Right lobe of liver (tissue), 6 donors: ENCODE measurements around the gene USP40. TPM values are rescaled to one million over a fixed set of nuclear protein-coding genes. Genes with fewer than 3 reads are reported as not detected.

ENCODE experiments used
- ATAC-seq, 4 donors: fragments of 200-7000 bp; cut with Tn5 transposase; one replicate each; pipeline ENCODE4 v1.9.1; 2020; ENCODE audit warnings: mild to moderate bottlenecking in 4 of 4, moderate library complexity in 4 of 4
- DNase-seq, 3 donors: peaks; one replicate each; pipeline ENCODE4 v3.0.0-alpha.2; 2020
- H3K27ac ChIP-seq, 3 donors: fragments of 200-600 bp; one replicate each; pipeline ENCODE4 v1.8.0; 2022
- H3K27me3 ChIP-seq, 2 donors: fragments of 200-600 bp; one replicate each; pipeline ENCODE4 v1.8.0; 2022
- H3K36me3 ChIP-seq, 4 donors: fragments of 200-600 bp; sonication (generic) in 1 of 4; one replicate each; pipeline versions ENCODE4 v1.5.1 to v1.8.0; 2017 to 2022; ENCODE audit warnings: control low read depth in 1 of 4
- H3K4me1 ChIP-seq, 4 donors: fragments of 200-600 bp; sonication (generic) in 1 of 4; one replicate each; pipeline versions ENCODE4 v1.5.1 to v1.8.0; 2017 to 2022; ENCODE audit warnings: control low read depth in 1 of 4
- H3K4me3 ChIP-seq, 3 donors: fragments of 200-600 bp; one replicate each; pipeline ENCODE4 v1.8.0; 2022
- H3K9me3 ChIP-seq, 4 donors: fragments of 200-600 bp; sonication (generic) in 1 of 4; one replicate each; pipeline versions ENCODE4 v1.5.1 to v1.8.0; 2017 to 2022; ENCODE audit warnings: control low read depth in 1 of 4
- POLR2A ChIP-seq: fragments of 450-650 bp; IDR thresholded peaks from one replicate; pipeline ENCODE4 v1.6.1; 2017; ENCODE audit warnings: antibody characterized with exemption, mild to moderate bottlenecking
- WGBS: methylation state at CpG from one replicate; pipeline ENCODE4 v1.1.6; 2018; ENCODE audit warnings: low coverage, low lambda C conversion rate; ENCODE audit not compliant: insufficient coverage; ENCODE audit errors: missing lambda C conversion rate; 5-methylcytosine and 5-hydroxymethylcytosine counted together
- intact Hi-C, 2 donors: fragments of 100-400 bp; cut with DNase I; formaldehyde crosslinking; loops; one replicate each; pipeline versions ENCODE4 v1.11.2 to v1.14.1; 2022
- total RNA-seq, 6 experiments: library from RNA; depleted of rRNA in 2 of 6; stranded (reverse); fragments of >200 nt in 2 of 6; fragmentation: NEBNext Ultra II Directional in 3 of 6; extraction: Animal tissue kit (Norgen Biotek cat#: 25700) in 3 of 6; gene quantifications; one replicate each; pipeline versions ENCODE4 v1.1.0 to v1.2.4, GENCODE V29; 2016 to 2023
- TF ChIP-seq, protein P1 (sequence below), 4 donors: fragments of 200-600 bp in 3 of 4; fragments of 450-650 bp in 1 of 4; IDR thresholded peaks; one replicate each; pipeline versions ENCODE4 v1.5.1 to v1.8.0; 2016 to 2022; ENCODE audit warnings: antibody characterized with exemption in 4 of 4, mild to moderate bottlenecking in 2 of 4
- donor health status: DM: no; HTN: yes; CAD: no.
- donor health status: DM: no; HTN: no; CAD: no.
- donor health status: DM: no; HTN: no; CAD: no.
- donor health status: DM: no; HTN: yes; CAD: no.
- donor health status: DM: no; HTN: yes; CAD: no.

The USP40 gene
- total RNA-seq, 6 experiments from 2014 or later: 19.9 to 38.8 (median 27.0) TPM

DNA sequence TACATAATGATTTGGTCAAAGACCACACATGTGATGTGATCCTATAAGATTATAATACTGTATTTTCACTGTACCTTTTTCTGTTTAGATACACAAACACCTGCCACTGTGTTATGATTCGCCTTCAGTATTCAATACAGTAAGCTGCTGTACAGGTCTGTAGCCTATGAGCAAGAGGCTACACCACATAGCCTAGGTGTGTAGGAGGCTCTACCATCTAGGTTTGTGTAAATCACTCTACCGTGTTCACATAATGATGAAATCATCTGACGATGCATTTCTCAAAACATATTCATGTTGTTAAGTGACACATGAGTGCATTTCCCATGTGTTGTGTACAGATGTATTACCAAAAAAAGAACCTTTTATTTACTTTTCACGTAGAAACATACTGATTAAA is 74.5 kb downstream of the USP40 start:
- Histone ChIP-seq H3K4me1 (no peaks in the 10 kb centered on the region), H3K36me3 (peaks cover 0 to 62% (median 22%) of the 10 kb centered on the region in 4 donors), H3K27ac (no peak overlapping the region), H3K9me3 (no peaks in the 10 kb centered on the region), H3K27me3 (no peaks in the 10 kb centered on the region), H3K4me3 (no peak overlapping the region)
- ATAC-seq (no peak), DNase-seq (no peak)
- intact Hi-C loops: no loop called here
- no peak for TF ChIP-seq POLR2A
- TF ChIP-seq, protein P1, sequence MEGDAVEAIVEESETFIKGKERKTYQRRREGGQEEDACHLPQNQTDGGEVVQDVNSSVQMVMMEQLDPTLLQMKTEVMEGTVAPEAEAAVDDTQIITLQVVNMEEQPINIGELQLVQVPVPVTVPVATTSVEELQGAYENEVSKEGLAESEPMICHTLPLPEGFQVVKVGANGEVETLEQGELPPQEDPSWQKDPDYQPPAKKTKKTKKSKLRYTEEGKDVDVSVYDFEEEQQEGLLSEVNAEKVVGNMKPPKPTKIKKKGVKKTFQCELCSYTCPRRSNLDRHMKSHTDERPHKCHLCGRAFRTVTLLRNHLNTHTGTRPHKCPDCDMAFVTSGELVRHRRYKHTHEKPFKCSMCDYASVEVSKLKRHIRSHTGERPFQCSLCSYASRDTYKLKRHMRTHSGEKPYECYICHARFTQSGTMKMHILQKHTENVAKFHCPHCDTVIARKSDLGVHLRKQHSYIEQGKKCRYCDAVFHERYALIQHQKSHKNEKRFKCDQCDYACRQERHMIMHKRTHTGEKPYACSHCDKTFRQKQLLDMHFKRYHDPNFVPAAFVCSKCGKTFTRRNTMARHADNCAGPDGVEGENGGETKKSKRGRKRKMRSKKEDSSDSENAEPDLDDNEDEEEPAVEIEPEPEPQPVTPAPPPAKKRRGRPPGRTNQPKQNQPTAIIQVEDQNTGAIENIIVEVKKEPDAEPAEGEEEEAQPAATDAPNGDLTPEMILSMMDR (IDR thresholded peaks at IDR 0.05): no peak
- WGBS: 95% methylated on average over 4 of the region's 4 CpGs

- Histone ChIP-seq H3K27me3 (no peaks in the 10 kb centered on the region), H3K36me3 (peaks cover 0 to 57% (median 24%) of the 10 kb centered on the region in 4 donors), H3K9me3 (no peaks in the 10 kb centered on the region), H3K27ac (no peak overlapping the region), H3K4me3 (no peak overlapping the region), H3K4me1 (no peaks in the 10 kb centered on the region)
- no peak for DNase-seq
- 82% methylated on average over 3 of the region's 3 CpGs for WGBS
- TF ChIP-seq POLR2A: no peak
- TF ChIP-seq, protein P1 (IDR thresholded peaks at IDR 0.05): no peak
- intact Hi-C loops: no loop called here
- ATAC-seq: no peak
Measured at GRCh38 chr2:233491326-233491725, 75.3 kb downstream of the USP40 start.

- peaks cover 0 to 60% (median 24%) of the 10 kb centered on the region in 4 donors for H3K36me3 ChIP-seq
Measured at GRCh38 chr2:233490831-233491230, 75.8 kb downstream of the USP40 start.

DNA sequence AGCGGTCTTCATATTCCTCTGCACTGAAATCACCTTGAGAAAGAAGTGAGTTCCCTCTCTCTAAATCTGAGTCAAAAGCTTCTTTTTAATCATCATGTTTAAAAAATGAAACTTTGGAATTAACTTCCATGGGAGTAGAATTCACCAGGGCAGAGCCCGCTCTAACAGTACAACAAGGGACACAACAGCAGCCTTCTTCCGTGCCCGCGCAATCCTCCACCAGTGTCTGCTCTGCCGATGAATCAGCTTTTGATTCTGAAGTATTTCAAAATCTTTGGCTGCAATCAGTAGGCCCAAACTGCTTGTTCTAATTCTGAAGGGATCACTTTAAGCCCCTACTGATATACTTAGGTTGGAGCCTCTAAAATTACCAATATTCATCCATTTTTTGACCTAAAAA is 76.9 kb downstream of the USP40 start:
- intact Hi-C loops: no loop called here
- Histone ChIP-seq H3K4me3 (no peak overlapping the region), H3K27ac (no peak overlapping the region), H3K4me1 (no peaks in the 10 kb centered on the region), H3K9me3 (no peaks in the 10 kb centered on the region), H3K27me3 (no peaks in the 10 kb centered on the region), H3K36me3 (peaks cover 0 to 69% (median 24%) of the 10 kb centered on the region in 4 donors)
- no peak for ATAC-seq
- DNase-seq: no peak
- WGBS: 93% methylated on average over 5 of the region's 6 CpGs
- no peak for TF ChIP-seq POLR2A
- TF ChIP-seq, protein P1 (IDR thresholded peaks at IDR 0.05): no peak

More at GRCh38 chr2:233490831-233491230, 75.8 kb downstream of the USP40 start:
- no peak overlapping the region for H3K27ac ChIP-seq
- intact Hi-C loops: no loop called here
- DNase-seq (no peak), ATAC-seq (no peak)
- no peaks in the 10 kb centered on the region for H3K27me3 ChIP-seq
- no peaks in the 10 kb centered on the region for H3K4me1 ChIP-seq
- H3K4me3 ChIP-seq: no peak overlapping the region
- no peak for TF ChIP-seq POLR2A
- TF ChIP-seq, protein P1 (IDR thresholded peaks at IDR 0.05): no peak
- 93% methylated on average over 5 of the region's 7 CpGs for WGBS
- no peaks in the 10 kb centered on the region for H3K9me3 ChIP-seq

DNA sequence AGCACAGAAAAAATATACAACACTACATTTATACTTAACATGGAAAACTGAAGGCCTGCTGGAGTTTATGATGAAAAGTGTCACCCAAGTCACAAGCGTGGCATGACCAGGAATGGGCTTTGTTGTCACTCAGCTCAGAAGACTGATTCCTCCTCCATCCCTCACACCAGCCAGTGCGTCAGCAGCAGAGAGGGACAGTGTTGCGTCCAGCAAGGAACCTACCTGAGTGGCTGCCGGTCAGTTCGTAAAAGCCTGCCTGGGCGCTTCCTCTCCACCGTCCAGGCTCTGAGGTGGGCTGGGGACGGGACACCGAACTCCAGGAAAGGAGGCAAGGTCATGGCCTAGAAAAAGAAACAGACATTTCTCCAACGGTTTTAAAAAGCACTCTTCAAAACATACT is 77.4 kb downstream of the USP40 start:
- TF ChIP-seq, protein P1 (IDR thresholded peaks at IDR 0.05): no peak
- TF ChIP-seq POLR2A: no peak
- H3K4me1 ChIP-seq: no peaks in the 10 kb centered on the region
- H3K27me3 ChIP-seq: no peaks in the 10 kb centered on the region
- no peak overlapping the region for H3K4me3 ChIP-seq
- no peak for DNase-seq
- 83% methylated on average over 4 of the region's 10 CpGs for WGBS
- H3K36me3 ChIP-seq: peaks cover 0 to 75% (median 27%) of the 10 kb centered on the region in 4 donors
- intact Hi-C loops: no loop called here
- no peak overlapping the region for H3K27ac ChIP-seq
- no peak for ATAC-seq
- no peaks in the 10 kb centered on the region for H3K9me3 ChIP-seq
